GM12878 (cell line): Measurements from ENCODE around the gene FOXJ3. TPM values are rescaled to one million over a fixed set of nuclear protein-coding genes. Genes with fewer than 3 reads are reported as not detected.

Experiments
- ATAC-seq: fragments of 200-7000 bp; cut with Tn5 transposase; 3 replicates; pipeline ENCODE4 v1.9.1; 2020; ENCODE audit warnings: mild to moderate bottlenecking, moderate library complexity
- BruUV-seq: library from RNA; stranded (reverse); fragments of 400-500 nt; replicated peaks from 2 replicates; lab custom pipeline; 2021; lab: Mats Ljungman, UMichigan
- CTCF ChIA-PET: fragments of 300-600 bp; sonication (Branson Sonifier 250); formaldehyde crosslinking; extraction: SDS; loops from one replicate; lab custom pipeline; 2021; ENCODE audit warnings: inconsistent platforms; lab: Yijun Ruan, JAX
- POLR2A ChIA-PET: fragments of 350-600 bp; formaldehyde crosslinking; extraction: SDS; loops from one replicate; lab custom pipeline; 2021; ENCODE audit warnings: inconsistent platforms; lab: Charles Lee
- RAD21 ChIA-PET: fragments of 300-600 bp; sonication (Branson Sonifier 250); formaldehyde crosslinking; loops from one replicate; lab custom pipeline; 2023; ENCODE audit warnings: antibody characterized with exemption; ENCODE audit not compliant: unreplicated experiment; lab: Charles Lee
- SMC1A ChIA-PET: fragments of 300-600 bp; sonication (Branson Sonifier 250); formaldehyde crosslinking; loops from one replicate; lab custom pipeline; 2023; ENCODE audit not compliant: unreplicated experiment, uncharacterized antibody; lab: Charles Lee
- DNase-seq: peaks from one replicate; pipeline ENCODE4 v3.0.0-alpha.2; 2011; ENCODE audit warnings: low read depth, low spot score
- FAIRE-seq: peaks from 3 replicates; lab custom pipeline; 2011; peaks lifted over from hg19 to GRCh38; lab: Jason Lieb, UNC
- H2AFZ ChIP-seq: 2 replicates; pipeline ENCODE4 v1.6.0; 2011; ENCODE audit warnings: low read depth, low read length, control low read depth; ENCODE audit not compliant: control insufficient read depth
- H3K27ac ChIP-seq: 2 replicates; pipeline ENCODE4 v1.5.1; 2011; ENCODE audit warnings: control low read depth; ENCODE audit not compliant: control insufficient read depth, insufficient read depth
- H3K27me3 ChIP-seq, 2 experiments: replicated peaks in 1 of 2; 2 replicates each; pipeline versions ENCODE4 v1.6.0 to v1.6.1; 2011; ENCODE audit warnings: low read length in 1 of 2; ENCODE audit not compliant: control insufficient read depth in 2 of 2, insufficient read depth in 2 of 2
- H3K36me3 ChIP-seq, 2 experiments: 2 replicates each; pipeline ENCODE4 v1.5.1; 2011; ENCODE audit warnings: low read length in 1 of 2; ENCODE audit not compliant: control insufficient read depth in 2 of 2, insufficient read depth in 2 of 2
- H3K4me1 ChIP-seq: 2 replicates; pipeline ENCODE4 v1.6.1; 2011; ENCODE audit warnings: mild to moderate bottlenecking, low read length, moderate library complexity, mixed read lengths; ENCODE audit not compliant: control insufficient read depth, insufficient read depth
- H3K4me2 ChIP-seq: 2 replicates; pipeline ENCODE4 v1.6.0; 2011; ENCODE audit warnings: control low read depth; ENCODE audit not compliant: control insufficient read depth, insufficient read depth
- H3K4me3 ChIP-seq: fragments of 200-600 bp; sonication (generic); 2 replicates; pipeline ENCODE4 v1.5.1; 2016
- H3K79me2 ChIP-seq: 2 replicates; pipeline ENCODE4 v1.6.0; 2011; ENCODE audit warnings: low read length; ENCODE audit not compliant: control insufficient read depth, insufficient read depth
- H3K9ac ChIP-seq: 2 replicates; pipeline ENCODE4 v1.8.0; 2011; ENCODE audit warnings: low read length, control low read depth, mixed read lengths; ENCODE audit not compliant: control insufficient read depth, insufficient read depth
- H3K9me3 ChIP-seq: replicated peaks from 3 replicates; pipeline ENCODE4 v1.5.1; 2011; ENCODE audit warnings: mild to moderate bottlenecking, low read length; ENCODE audit not compliant: control insufficient read depth, insufficient read depth
- H4K20me1 ChIP-seq: 2 replicates; pipeline ENCODE4 v1.6.0; 2011; ENCODE audit not compliant: control insufficient read depth, insufficient read depth
- E2F8 ChIP-seq: fragments of 450-650 bp; IDR thresholded peaks from 2 replicates; pipeline ENCODE4 v1.6.1; 2018; ENCODE audit warnings: mild to moderate bottlenecking, low read depth, moderate library complexity; ENCODE audit not compliant: partially characterized antibody
- HDGF ChIP-seq: fragments of 450-650 bp; IDR thresholded peaks from 2 replicates; pipeline ENCODE4 v1.6.1; 2016; ENCODE audit warnings: antibody characterized with exemption
- MXI1 ChIP-seq: fragments of 150-350 bp; IDR thresholded peaks from 2 replicates; pipeline ENCODE4 v1.6.1; 2011; ENCODE audit warnings: low read depth, mild to moderate bottlenecking, inconsistent platforms, low read length, improper control_type of control experiment
- NR2C2 ChIP-seq: IDR thresholded peaks from 2 replicates; pipeline ENCODE4 v1.6.1; 2011; ENCODE audit warnings: borderline replicate concordance, low read depth; ENCODE audit not compliant: control insufficient read depth, insufficient read length
- SIN3A ChIP-seq: IDR thresholded peaks from 2 replicates; pipeline ENCODE4 v1.6.1; 2012; ENCODE audit warnings: low read depth, low read length, improper control_type of control experiment
- SMARCA5 ChIP-seq: fragments of 450-650 bp; IDR thresholded peaks from 2 replicates; pipeline ENCODE4 v1.6.1; 2017; ENCODE audit warnings: mild to moderate bottlenecking
- TCF3 ChIP-seq: IDR thresholded peaks from 2 replicates; pipeline ENCODE4 v1.6.1; 2012; ENCODE audit warnings: low read depth, mild to moderate bottlenecking, low read length, borderline replicate concordance; ENCODE audit not compliant: insufficient read depth
- ZNF217 ChIP-seq: fragments of 450-650 bp; IDR thresholded peaks from 2 replicates; pipeline ENCODE4 v1.6.1; 2017; ENCODE audit warnings: antibody characterized with exemption, mild to moderate bottlenecking
- WGBS: methylation state at CpG from one replicate; pipeline ENCODE4 v1.1.6; 2016; ENCODE audit warnings: low lambda C conversion rate; ENCODE audit not compliant: insufficient replicate concordance, insufficient coverage; ENCODE audit errors: missing lambda C conversion rate; 5-methylcytosine and 5-hydroxymethylcytosine counted together
- in situ Hi-C: fragments of 300-500 bp; cut with MboI; formaldehyde crosslinking; loops from 9 replicates; pipeline ENCODE4 v1.14.3; 2018; ENCODE audit warnings: mixed read lengths
- intact Hi-C: fragments of 100-400 bp; cut with micrococcal nuclease; formaldehyde crosslinking; loops from one replicate; pipeline ENCODE4 v1.14.2; 2022; ENCODE audit not compliant: unreplicated experiment
- polyA plus RNA-seq, 11 experiments: library from polyadenylated mRNA; depleted of rRNA in 4 of 11; unstranded in 6 of 11; stranded (reverse) in 5 of 11; fragments of >200 nt; fragmentation: Nextera tagmentation in 4 of 11; fragmentation: Illumina TruSeq in 1 of 11; extraction: Ambion mirVana in 4 of 11; extraction: Trizol in 1 of 11; gene quantifications; 1 replicate in 1 of 11; 2 replicates in 10 of 11; pipeline versions ENCODE4 v1.2.1 to v1.2.3, GENCODE V29; 2011 to 2016; ENCODE audit warnings: inconsistent platforms in 2 of 11, missing spikeins in 2 of 11, low read depth in 1 of 11
- total RNA-seq, 4 experiments: library from RNA; depleted of rRNA in 3 of 4; stranded (reverse); fragments of >200 nt in 3 of 4; fragmentation: Illumina TruSeq in 1 of 4; extraction: Trizol in 1 of 4; gene quantifications; 2 replicates each; pipeline versions ENCODE4 v1.2.1 to v1.2.3, GENCODE V29; 2013 to 2021

The FOXJ3 gene
- total and polyA plus RNA-seq, 10 of the 15 experiments (the other 5 are each of a cell fraction or from before 2014, with no cell fraction given) = 9.5 to 54.2 (median 24.7) TPM

- no peaks in the 10 kb centered on the region for H4K20me1 ChIP-seq
- WGBS = 52% methylated on average over 12 of the region's 12 CpGs
- no peaks in the 10 kb centered on the region for H3K4me1 ChIP-seq
- no peaks in the 10 kb centered on the region for H3K79me2 ChIP-seq
- no TSS peak for BruUV-seq
- H2AFZ ChIP-seq = no peak overlapping the region
- no peak for TF ChIP-seq SIN3A
- TF ChIP-seq TCF3 = no peak
- no peak for TF ChIP-seq ZNF217
- no peak for TF ChIP-seq HDGF
- no peak for TF ChIP-seq MXI1
- TF ChIP-seq NR2C2 = no peak
- no peak for TF ChIP-seq E2F8
- no peak for TF ChIP-seq SMARCA5
- peaks cover 4% of the 10 kb centered on the region; the same call in 1 of the 3 replicates for H3K9me3 ChIP-seq
- no peak for FAIRE-seq
- no peaks in the 10 kb centered on the region for H3K27me3 ChIP-seq
- ChIA-PET CTCF (interaction anchor here (6.7 kb wide), 1 partner anchor 8 kb away, joined by 39 read pairs; no protein-coding TSS in a partner anchor), RAD21 (no interaction called here), POLR2A (no interaction called here), SMC1A (no interaction called here)
- H3K4me2 ChIP-seq = no peak overlapping the region
- H3K4me3 ChIP-seq = no peak overlapping the region
- in situ Hi-C loops (no loop called here), intact Hi-C loops (no loop called here)
- DNase-seq = no peak
- H3K36me3 ChIP-seq = no peaks in the 10 kb centered on the region
- ATAC-seq = no peak
- H3K27ac ChIP-seq = no peak overlapping the region
- no peak overlapping the region for H3K9ac ChIP-seq
Observed at GRCh38 chr1:42165511-42166210, 169.4 kb downstream of the FOXJ3 start.
